IgD-negative memory B cell (primary cell): ENCODE results near the gene KRT34. TPM values are rescaled to one million over a fixed set of nuclear protein-coding genes. Genes with fewer than 3 reads are reported as not detected.
A peak's percentile ranks its signal among the peaks of the same experiment; 100 is the strongest.
"Not testable (repeated sequence)": the region's sequence is repeated elsewhere in the genome, so short reads cannot be mapped to it uniquely, and the experiment has no call there.

ENCODE experiments used
- H3K27ac Mint-ChIP-seq, 3 donors: one replicate each; pipeline ENCODE4 v1.8.0; 2020 to 2022; ENCODE audit warnings: mild to moderate bottlenecking in 3 of 3, mixed read lengths in 3 of 3, moderate library complexity in 1 of 3
- H3K27me3 Mint-ChIP-seq: one replicate; pipeline ENCODE4 v1.8.0; 2021; ENCODE audit warnings: mixed read lengths
- H3K36me3 Mint-ChIP-seq: one replicate; pipeline ENCODE4 v1.8.0; 2020; ENCODE audit warnings: mild to moderate bottlenecking, mixed read lengths
- H3K4me1 Mint-ChIP-seq, 3 donors: one replicate each; pipeline ENCODE4 v1.8.0; 2020 to 2022; ENCODE audit warnings: mixed read lengths in 3 of 3, mild to moderate bottlenecking in 1 of 3
- H3K4me3 Mint-ChIP-seq, 4 donors: one replicate each; pipeline ENCODE4 v1.8.0; 2020 to 2022; ENCODE audit warnings: mild to moderate bottlenecking in 4 of 4, mixed read lengths in 4 of 4, moderate library complexity in 3 of 4
- H3K9me3 Mint-ChIP-seq, 3 donors: one replicate each; pipeline ENCODE4 v1.8.0; 2020 to 2021; ENCODE audit warnings: mixed read lengths in 3 of 3, mild to moderate bottlenecking in 1 of 3
- polyA plus RNA-seq: library from polyadenylated mRNA; unstranded; fragments of 300-500 nt; fragmentation: Illumina TruSeq; gene quantifications from one replicate; pipeline ENCODE4 v1.2.3, GENCODE V29; 2021

KRT34 gene
- polyA plus RNA-seq, 1 donor from 2014 or later = not detected

DNA sequence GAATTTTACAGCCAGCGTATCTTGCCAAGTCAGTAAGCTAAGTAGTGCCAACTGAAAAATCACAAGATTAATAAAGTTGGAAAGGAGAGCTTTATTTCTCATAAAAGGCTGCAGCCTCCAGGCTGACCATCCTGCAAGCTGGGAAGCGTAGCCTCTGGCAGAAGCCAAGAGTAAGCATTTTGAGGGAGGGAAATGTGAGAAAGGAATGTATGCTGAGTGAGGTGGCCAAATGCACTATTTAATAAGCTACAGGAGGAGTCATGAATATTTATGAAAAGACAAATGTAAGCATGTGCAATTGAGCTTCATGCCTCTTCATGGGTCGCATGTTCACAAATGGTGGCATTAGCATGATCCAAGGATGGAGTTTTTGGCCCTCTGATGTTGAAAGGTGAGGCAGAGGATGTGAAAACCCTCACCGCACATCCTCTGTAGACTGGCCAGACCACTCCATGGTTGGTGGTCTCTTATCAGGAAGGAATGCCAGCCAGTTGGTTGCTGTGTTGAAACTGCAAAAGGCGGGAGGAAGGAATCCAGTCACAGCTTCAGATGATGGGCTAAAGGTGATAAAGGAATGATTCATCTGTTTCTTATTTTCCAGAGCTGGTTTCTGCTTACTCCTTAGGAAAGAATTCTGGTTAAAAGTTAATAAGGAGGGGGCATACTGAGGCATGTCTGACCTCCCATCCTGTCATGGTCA is 21.7 kb downstream of the KRT34 start:
- Mint-ChIP-seq H3K4me3 (no peak overlapping the region), H3K27ac (no peak overlapping the region)

DNA sequence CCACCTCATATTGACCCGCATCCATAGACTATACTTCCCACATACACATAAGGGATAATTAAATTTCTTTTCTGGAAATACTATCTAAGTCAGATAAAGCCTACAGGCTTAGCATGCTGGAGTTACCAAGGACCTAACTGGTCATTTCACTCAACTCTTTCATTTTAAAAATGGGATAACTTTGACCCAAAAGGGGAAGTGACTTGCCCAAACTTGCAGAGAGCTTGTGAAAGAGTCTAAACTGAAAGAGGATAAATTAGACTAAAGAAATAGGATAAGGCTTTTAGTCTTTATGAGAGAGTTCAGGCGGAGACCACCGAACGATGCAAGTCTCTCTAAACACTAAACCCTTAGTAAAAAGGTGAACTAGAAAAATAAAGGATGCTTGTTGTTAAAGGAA is 27.6 kb downstream of the KRT34 start:
- Mint-ChIP-seq H3K4me1 (no peaks in the 10 kb centered on the region), H3K9me3 (peaks cover 0 to 4% (median 3%) of the 10 kb centered on the region in 3 donors), H3K27ac (no peak overlapping the region), H3K36me3 (no peaks in the 10 kb centered on the region), H3K27me3 (peaks cover 9% of the 10 kb centered on the region), H3K4me3 (no peak overlapping the region)

More for the DNA sequence above, 21.7 kb downstream of the KRT34 start:
- H3K9me3 Mint-ChIP-seq = peaks cover 0 to 7% (median 2%) of the 10 kb centered on the region in 3 donors
- H3K36me3 Mint-ChIP-seq = no peaks in the 10 kb centered on the region
- H3K4me1 Mint-ChIP-seq = peaks cover 0 to 3% (median 0%) of the 10 kb centered on the region in 3 donors
- H3K27me3 Mint-ChIP-seq = peaks cover 7% of the 10 kb centered on the region

DNA sequence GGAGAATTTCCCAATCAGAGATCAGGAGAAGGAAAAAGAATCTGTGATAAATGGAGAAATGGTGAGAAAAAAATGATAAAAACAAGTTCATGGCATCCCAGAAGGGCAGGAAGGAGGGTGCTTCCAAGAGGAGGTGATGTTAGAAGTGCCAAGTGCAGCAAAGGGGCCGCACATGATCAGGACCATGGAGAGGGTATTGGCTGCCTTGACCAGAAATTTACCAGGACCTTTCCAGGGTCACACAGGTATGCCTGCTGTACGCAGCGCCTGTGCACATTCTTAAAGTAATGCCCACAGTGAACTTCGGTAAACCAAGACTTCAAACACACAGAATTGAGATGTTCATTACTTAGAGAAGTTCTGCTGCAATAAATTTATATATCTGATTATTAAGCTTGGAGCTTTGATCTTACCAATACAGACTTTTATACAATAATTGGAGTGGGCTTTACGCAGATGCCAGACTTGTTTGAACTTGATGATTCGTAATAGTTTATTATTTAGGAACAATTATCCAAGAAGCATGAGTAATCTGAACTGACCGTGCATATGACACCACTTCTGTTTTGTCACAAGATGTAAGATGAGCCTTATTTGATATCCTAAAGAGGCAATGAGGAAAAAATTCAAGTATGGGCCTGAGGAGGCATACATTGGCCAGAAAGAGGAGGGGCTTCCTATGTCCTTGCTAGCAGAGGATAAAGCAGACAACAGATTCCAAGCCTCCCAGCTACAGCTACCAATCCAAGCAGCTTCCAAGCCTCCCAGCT is 29.3 kb downstream of the KRT34 start:
- Mint-ChIP-seq H3K4me1 (no peaks in the 10 kb centered on the region), H3K27ac (no peak overlapping the region), H3K4me3 (no peak overlapping the region), H3K9me3 (peaks cover 0 to 4% (median 3%) of the 10 kb centered on the region in 3 donors), H3K27me3 (peaks cover 9% of the 10 kb centered on the region), H3K36me3 (no peaks in the 10 kb centered on the region)

DNA sequence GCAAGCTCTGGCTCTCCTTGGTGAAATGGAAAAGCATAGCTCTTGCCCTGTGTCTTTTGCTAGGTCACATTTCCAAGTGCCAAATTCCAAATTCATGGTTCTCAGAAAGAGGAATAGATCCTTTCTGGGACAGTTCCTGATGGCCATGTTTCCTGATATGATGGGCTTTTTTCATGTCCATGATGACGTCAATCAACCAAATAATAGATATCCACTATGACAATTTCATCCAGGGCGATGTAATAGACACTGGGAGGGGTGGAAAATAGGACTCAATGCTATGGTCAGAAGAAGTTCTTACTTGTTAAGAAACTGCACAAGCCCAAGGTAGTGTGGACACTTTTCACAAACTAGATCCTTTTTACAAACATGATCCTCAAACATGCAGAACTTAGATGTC is 30.9 kb downstream of the KRT34 start:
- H3K27me3 Mint-ChIP-seq = peaks cover 8% of the 10 kb centered on the region
- H3K4me3 Mint-ChIP-seq = no peak overlapping the region
- H3K27ac Mint-ChIP-seq = no peak overlapping the region
- peaks cover 0 to 3% (median 0%) of the 10 kb centered on the region in 3 donors for H3K9me3 Mint-ChIP-seq
- H3K4me1 Mint-ChIP-seq = no peaks in the 10 kb centered on the region
- H3K36me3 Mint-ChIP-seq = no peaks in the 10 kb centered on the region

DNA sequence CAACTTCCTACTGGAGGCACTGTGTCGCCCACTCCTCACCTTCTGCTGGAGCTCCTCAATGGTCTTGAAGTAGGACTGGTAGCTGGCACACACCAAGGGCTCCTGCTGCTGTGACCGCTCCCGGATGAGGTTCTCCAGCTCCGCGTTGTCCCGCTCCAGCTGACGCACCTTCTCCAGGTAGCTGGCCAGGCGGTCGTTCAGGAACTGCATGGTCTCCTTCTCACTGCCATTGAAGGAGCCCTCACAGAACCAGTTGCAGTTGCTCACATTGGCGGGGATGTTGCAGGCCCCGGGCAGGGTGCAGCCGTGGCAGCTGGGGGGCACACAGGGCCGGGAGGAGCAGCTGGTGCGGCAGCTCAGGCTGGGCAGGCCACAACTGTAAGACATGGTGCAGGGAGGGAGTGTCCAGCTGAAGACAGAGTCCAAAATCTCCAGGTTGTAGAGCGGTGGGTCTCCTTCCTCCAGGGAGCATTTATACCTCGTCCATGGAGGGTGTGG is 31.7 kb downstream of the KRT34 start, which contains the start of gene KRT33A:
TSS of gene KRT33A (minus strand) at position 448 of the 498 bp plus-strand sequence. CDS start at position 387, 61 bp downstream.
- H3K27ac Mint-ChIP-seq = peak within 1 kb of the TSS in 1 of 3 donors; percentile 1
- not testable (repeated sequence) for H3K9me3 Mint-ChIP-seq, H3K4me3 Mint-ChIP-seq, H3K4me1 Mint-ChIP-seq, H3K27me3 Mint-ChIP-seq, H3K36me3 Mint-ChIP-seq

DNA sequence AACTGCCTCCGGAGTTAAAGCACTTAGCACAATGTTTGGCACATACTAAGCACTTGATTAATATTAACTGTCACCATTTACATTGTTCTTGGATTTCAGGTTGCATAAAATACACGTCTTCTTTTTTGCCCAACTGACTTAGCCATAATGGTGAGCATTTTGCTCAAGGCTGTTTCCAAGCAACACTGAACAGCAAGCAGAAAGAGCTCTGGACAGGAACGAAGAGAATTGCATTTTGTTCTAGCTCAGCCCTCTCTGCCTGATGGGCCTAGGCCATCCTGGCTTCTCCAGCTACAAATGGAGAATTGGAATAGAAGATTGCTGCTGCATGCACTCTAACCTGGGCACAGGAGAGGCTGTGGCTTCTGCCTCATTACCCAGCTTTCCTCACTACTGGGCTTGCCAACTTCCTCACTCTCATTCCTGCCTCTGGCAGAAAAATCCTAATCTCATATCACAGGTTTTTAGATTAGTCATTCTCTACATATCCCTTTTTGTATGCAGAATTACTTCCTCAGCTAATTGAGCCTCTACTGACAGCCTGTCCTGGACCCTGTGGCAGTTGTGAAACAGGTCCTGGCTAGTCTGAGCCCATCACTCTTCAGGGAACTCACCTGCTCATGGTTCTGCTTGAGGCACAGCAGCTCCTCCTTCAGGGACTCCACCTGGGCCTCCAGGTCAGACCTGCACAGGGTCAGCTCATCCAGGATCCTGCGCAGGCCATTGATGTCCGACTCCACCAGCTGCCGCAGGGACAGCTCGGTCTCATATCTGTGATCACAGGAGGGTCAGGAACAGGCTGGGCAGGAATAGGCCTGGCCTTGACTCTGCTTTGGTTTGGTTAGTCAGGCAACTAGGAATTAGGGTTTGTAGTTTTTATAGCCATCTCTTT is 34.0 kb downstream of the KRT34 start:
- Mint-ChIP-seq H3K4me3 (no peak overlapping the region), H3K9me3 (peaks cover 4 to 5% (median 4%) of the 10 kb centered on the region in 3 donors), H3K27me3 (peaks cover 8% of the 10 kb centered on the region), H3K27ac (no peak overlapping the region), H3K4me1 (no peaks in the 10 kb centered on the region), H3K36me3 (no peaks in the 10 kb centered on the region)

DNA sequence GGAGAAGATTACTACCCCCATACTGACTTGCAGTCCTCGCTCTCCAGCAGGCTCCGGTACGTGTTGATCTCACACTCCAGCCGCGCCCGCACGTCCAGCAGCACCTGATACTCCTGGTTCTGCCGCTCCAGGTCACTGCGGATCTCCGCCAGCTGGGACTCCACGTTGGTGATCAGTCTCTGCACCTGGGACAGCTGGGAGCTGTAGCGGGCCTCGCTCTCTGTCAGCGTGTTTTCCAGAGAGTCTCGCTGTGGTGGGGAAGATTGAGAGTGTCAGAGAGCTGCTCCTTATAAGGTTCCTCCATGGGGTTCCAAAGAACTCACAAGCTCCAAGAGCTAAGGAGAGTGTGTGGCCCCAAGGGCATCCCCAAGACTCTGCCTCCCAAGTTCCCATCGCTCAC is 35.7 kb downstream of the KRT34 start:
- H3K4me1 Mint-ChIP-seq, H3K27ac Mint-ChIP-seq, H3K4me3 Mint-ChIP-seq, H3K27me3 Mint-ChIP-seq, H3K36me3 Mint-ChIP-seq: not testable (repeated sequence)
- H3K9me3 Mint-ChIP-seq = peaks cover 4 to 19% (median 11%) of the 10 kb centered on the region in 3 donors

DNA sequence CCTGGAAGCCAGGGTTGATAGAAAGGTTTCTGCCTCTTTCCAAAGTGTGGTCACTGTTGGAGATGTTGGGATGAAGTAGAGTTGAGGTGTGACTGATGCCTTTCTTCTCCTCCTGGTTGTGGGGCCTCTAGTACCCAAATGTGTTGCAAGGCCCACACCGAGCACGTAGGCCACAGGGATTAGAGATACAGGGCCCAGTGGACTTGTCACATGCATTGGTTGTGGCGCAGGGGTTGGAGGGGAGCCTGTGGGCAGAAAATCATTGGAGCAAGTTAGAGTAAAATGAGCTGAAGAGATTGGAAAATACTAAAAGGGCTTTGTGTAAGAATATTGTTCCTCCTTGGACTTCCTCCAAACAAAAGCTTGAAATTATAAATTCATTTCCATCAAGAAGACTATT is 36.1 kb downstream of the KRT34 start:
- Mint-ChIP-seq H3K4me1 (peaks cover 0 to under 1% (median 0%) of the 10 kb centered on the region in 3 donors), H3K4me3 (no peak overlapping the region)

DNA sequence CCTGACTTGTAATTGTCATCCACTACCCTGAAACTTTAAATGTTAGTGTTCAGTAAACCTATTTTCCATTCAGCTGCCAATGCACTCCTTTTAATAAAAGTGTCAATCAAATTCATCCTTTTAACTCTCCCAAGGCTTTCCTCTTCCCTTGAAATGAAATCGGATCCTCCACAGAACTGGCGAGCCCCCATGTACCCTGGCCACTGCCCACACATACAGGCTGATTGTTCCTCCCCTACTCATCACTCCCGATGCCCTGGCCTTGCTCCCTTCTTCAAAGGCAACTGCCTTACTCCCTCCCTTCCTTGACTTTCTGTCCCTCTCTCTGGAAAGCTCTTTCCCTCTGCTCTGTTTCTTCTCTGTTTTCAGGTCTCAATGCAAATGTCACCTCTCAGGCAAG is 39.1 kb downstream of the KRT34 start:
- no peaks in the 10 kb centered on the region for H3K36me3 Mint-ChIP-seq
- peak overlapping the region in 1 of 3 donors; percentile 83 for H3K27ac Mint-ChIP-seq
- no peak overlapping the region for H3K4me3 Mint-ChIP-seq
- H3K9me3 Mint-ChIP-seq = peaks cover 4 to 19% (median 11%) of the 10 kb centered on the region in 3 donors
- peaks cover 5% of the 10 kb centered on the region for H3K27me3 Mint-ChIP-seq
- H3K4me1 Mint-ChIP-seq = peaks cover 5 to 26% (median 19%) of the 10 kb centered on the region in 3 donors

More for the DNA sequence above, 36.1 kb downstream of the KRT34 start:
- peaks cover 5% of the 10 kb centered on the region for H3K27me3 Mint-ChIP-seq
- H3K9me3 Mint-ChIP-seq = peaks cover 4 to 19% (median 11%) of the 10 kb centered on the region in 3 donors
- H3K36me3 Mint-ChIP-seq = no peaks in the 10 kb centered on the region
- H3K27ac Mint-ChIP-seq = no peak overlapping the region

DNA sequence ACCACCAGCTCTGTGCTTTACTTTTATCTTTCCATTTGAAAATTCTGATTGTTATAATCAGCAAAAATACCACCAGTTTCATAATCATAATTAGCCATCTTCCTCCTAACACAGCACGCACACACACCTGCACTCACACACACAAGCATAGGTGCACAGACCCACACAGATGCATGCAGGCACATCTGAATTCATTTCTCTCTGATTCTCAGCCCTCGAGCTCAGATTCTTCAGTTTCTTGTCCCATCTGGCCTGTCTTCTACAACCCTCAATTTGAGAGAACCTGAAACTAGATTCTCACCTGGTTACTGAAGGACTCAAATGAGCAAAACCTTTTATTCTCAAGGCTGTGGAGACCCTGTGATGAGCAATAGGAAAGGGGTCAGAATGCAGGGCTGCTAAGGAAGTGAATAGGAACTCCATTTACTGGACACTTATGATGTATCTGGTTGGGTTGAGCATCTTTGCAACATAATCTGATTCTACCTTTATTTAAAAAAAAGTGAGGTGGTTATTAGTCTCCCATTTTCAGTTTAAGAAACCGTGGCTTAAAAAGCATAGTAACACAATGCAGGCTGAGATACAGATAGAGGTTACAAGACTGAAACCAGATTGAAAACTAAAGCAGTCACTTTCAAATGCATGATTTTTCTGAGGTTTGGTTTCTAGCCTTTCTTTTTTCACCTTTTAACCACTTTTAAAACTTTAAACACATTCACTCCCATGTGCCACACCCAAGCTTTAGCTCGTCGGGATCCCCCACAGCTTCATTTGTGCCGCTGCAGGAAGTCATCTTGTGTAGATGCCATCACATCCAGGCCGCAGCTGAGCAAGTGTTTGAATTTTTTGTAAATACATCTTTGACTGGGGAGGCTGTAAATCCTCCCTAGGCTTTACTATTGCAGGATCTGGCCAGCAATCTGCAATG is 40.9 kb downstream of the KRT34 start:
- H3K4me1 Mint-ChIP-seq = peaks cover 5 to 28% (median 19%) of the 10 kb centered on the region in 3 donors
- H3K27me3 Mint-ChIP-seq = peaks cover 5% of the 10 kb centered on the region
- peaks cover 4 to 19% (median 11%) of the 10 kb centered on the region in 3 donors for H3K9me3 Mint-ChIP-seq
- H3K27ac Mint-ChIP-seq = peak overlapping the region in 2 of 3 donors; percentile 78 to 83
- H3K4me3 Mint-ChIP-seq = peak overlapping the region in 1 of 4 donors; percentile 46
- H3K36me3 Mint-ChIP-seq = no peaks in the 10 kb centered on the region

DNA sequence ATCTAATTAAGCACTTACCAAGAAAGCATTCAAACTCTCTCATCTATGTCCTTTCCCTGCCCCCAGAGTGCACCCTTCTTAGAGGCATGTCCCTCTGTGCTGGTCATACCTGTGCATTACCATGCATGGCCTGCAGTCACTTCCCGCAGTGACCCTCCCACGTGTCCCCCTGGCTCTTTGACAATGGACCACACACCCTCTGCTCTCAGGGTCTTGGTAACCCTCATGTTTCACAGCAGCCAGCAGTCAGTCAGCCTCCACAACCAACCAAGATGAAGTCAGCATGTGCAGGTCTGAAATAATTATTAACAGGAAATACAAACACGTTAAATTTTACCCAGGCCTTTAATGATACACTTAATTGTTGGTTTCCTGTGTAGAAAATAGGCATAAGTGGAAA is 41.6 kb downstream of the KRT34 start:
- H3K27me3 Mint-ChIP-seq = peaks cover 6% of the 10 kb centered on the region

DNA sequence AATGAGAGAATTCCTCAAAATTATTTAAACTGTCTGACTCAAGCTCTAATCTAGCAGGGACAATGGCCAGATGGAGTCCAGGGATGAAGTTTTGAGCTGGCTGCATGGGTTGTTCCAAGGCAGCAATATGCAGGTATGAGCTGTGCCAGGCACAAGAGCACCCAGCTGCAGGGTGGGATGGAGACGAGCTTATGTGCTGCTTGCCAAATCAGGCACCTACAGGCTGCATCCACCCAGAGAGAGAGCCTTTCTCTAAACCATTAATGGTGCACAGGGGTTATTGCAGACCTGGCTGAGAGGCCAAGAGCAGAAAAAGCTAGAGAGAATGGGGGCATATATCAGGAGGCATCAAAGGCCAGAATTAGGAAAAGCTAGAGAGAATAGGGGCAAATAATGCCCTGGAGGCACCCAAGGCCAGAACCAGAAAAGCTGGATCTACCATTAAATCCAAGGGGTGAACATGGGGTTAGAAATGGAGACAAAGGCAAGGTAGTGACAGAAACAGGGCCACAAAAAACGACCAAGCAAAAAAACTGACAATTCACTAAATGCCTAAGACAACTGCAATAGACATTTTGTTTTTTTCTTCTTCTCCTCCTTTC is 42.4 kb downstream of the KRT34 start:
- Mint-ChIP-seq H3K27ac (peak overlapping the region; percentile 19 to 93 (median 32)), H3K9me3 (peaks cover 4 to 19% (median 11%) of the 10 kb centered on the region in 3 donors), H3K36me3 (no peaks in the 10 kb centered on the region), H3K4me3 (peak overlapping the region in 2 of 4 donors; percentile 0 to 5), H3K4me1 (peaks cover 7 to 34% (median 19%) of the 10 kb centered on the region in 3 donors), H3K27me3 (peaks cover 8% of the 10 kb centered on the region)

More for the DNA sequence above, 41.6 kb downstream of the KRT34 start:
- H3K4me1 Mint-ChIP-seq = peaks cover 5 to 30% (median 19%) of the 10 kb centered on the region in 3 donors
- peak overlapping the region in 2 of 3 donors; percentile 2 to 93 for H3K27ac Mint-ChIP-seq
- H3K36me3 Mint-ChIP-seq = no peaks in the 10 kb centered on the region
- H3K4me3 Mint-ChIP-seq = no peak overlapping the region
- H3K9me3 Mint-ChIP-seq = peaks cover 4 to 19% (median 11%) of the 10 kb centered on the region in 3 donors

DNA sequence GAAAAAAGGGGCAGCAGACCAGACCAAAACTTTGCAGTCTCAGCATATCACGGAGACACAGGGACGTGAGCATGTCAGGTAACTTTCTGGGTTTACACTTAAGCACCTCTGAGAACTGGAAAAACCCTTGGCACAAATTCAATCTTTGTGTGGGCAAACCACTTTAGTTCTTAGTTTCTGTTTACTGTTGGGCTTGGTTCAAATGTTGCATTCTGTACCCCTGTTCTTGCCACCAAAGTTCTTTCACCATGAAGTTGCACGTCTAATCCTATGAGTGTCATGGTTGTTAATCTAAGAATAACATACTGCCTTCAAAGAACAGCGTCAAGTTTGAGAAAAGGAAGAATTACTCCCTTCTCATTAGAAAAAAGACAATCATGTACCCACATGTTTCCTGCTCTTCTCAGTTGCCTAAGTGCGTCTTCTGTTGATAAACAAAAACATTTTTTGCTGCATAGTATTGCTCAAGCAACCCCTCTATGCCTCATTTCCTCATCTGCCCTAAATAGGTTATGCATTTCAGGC is 43.1 kb downstream of the KRT34 start:
- no peaks in the 10 kb centered on the region for H3K36me3 Mint-ChIP-seq
- H3K4me1 Mint-ChIP-seq = peaks cover 13 to 38% (median 19%) of the 10 kb centered on the region in 3 donors
- peaks cover 14% of the 10 kb centered on the region for H3K27me3 Mint-ChIP-seq
- H3K4me3 Mint-ChIP-seq = peak overlapping the region in 2 of 4 donors; percentile 0 to 5
- H3K27ac Mint-ChIP-seq = peak overlapping the region; percentile 19 to 86 (median 32)
- H3K9me3 Mint-ChIP-seq = peaks cover 4 to 19% (median 10%) of the 10 kb centered on the region in 3 donors
